Measurements from ENCODE around the gene CDYL2. TPM values are rescaled to one million over a fixed set of nuclear protein-coding genes. Genes with fewer than 3 reads are reported as not detected.

CDYL2 gene
- total RNA-seq, 1 donor from 2014 or later = 3.4 TPM

DNA sequence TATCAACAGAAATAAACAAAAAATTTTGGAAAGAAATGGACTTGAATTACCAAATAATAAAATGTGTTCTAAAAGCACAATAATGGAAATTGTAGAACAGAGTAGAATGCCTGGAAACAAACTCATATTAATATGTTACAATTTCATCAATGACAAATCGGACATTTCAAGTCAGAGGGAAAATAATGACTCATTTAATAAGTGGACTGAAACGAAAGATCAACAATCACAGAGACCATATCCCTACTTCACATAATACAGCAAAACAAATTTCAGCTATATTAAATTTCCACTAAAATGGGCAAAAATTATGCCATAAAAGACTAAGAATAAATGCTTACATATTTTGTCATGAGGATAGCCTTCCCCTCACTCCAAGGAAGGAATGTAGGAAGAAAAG lies 25.7 kb downstream of the CDYL2 start:
- H3K27ac Mint-ChIP-seq = no peak overlapping the region
- no peak overlapping the region for H3K4me3 Mint-ChIP-seq
- no peaks in the 10 kb centered on the region for H3K4me1 Mint-ChIP-seq
- ChIA-PET CTCF (no interaction called here), POLR2A (no interaction called here)
- DNase-seq = no peak
- H3K9me3 Mint-ChIP-seq = peaks cover 16% of the 10 kb centered on the region
- intact Hi-C loops (cut with micrococcal nuclease) = no loop called here
- no peak for ATAC-seq (ENCODE audit: low read depth)
- H3K36me3 Mint-ChIP-seq (ENCODE audit: low read depth) = peaks cover 6% of the 10 kb centered on the region
- no peaks in the 10 kb centered on the region for H3K27me3 Mint-ChIP-seq
- TF ChIP-seq, protein P1, sequence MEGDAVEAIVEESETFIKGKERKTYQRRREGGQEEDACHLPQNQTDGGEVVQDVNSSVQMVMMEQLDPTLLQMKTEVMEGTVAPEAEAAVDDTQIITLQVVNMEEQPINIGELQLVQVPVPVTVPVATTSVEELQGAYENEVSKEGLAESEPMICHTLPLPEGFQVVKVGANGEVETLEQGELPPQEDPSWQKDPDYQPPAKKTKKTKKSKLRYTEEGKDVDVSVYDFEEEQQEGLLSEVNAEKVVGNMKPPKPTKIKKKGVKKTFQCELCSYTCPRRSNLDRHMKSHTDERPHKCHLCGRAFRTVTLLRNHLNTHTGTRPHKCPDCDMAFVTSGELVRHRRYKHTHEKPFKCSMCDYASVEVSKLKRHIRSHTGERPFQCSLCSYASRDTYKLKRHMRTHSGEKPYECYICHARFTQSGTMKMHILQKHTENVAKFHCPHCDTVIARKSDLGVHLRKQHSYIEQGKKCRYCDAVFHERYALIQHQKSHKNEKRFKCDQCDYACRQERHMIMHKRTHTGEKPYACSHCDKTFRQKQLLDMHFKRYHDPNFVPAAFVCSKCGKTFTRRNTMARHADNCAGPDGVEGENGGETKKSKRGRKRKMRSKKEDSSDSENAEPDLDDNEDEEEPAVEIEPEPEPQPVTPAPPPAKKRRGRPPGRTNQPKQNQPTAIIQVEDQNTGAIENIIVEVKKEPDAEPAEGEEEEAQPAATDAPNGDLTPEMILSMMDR (IDR thresholded peaks at IDR 0.05) = no peak

DNA sequence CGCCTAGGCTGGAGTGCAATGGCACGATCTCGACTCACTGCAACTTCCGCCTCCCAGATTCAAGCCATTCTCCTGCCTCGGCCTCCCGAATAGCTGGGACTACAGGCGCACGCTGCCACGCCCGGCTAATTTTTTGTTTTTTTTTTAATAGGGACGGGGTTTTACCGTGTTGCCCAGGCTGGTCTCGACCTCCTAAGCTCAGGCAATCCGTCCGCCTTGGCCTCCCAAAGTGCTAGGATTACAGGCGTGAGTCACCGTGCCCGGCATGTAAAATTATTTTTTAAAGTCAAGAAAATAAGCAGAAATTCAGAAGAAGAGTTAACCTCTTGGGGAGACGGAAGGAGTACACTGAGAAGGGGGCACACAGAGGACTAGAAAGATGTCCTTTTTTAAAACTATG lies 27.5 kb downstream of the CDYL2 start:
- no peak for ATAC-seq (ENCODE audit: low read depth)
- intact Hi-C loops (cut with micrococcal nuclease) = no loop called here
- POLR2A ChIA-PET = no interaction called here

DNA sequence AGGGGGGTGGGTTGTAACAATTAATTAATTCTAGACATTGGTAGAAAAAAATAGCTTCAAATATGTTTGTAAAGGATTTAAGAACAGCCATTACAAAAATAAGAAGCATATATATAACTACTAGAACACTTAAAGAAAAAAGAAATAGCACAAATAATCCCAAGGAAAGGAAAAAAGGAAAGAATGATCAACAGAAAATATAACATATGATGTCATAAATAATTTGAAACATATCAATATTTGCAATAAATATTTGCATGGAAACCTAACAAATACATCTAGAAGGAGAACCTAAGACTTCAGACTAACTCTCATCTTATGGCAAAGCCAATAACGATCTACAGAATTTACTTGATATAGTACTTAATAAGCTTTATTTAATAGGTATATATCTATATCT lies 28.9 kb downstream of the CDYL2 start:
- DNase-seq (no peak), ATAC-seq (ENCODE audit: low read depth) (no peak)
- TF ChIP-seq, protein P1 (IDR thresholded peaks at IDR 0.05) = no peak
- Mint-ChIP-seq H3K9me3 (peaks cover 4% of the 10 kb centered on the region), H3K27ac (no peak overlapping the region), H3K4me1 (no peaks in the 10 kb centered on the region), H3K4me3 (no peak overlapping the region), H3K27me3 (no peaks in the 10 kb centered on the region), H3K36me3 (ENCODE audit: low read depth) (peaks cover 2% of the 10 kb centered on the region)
- CTCF ChIA-PET = no interaction called here
- intact Hi-C loops (cut with micrococcal nuclease) = no loop called here
- POLR2A ChIA-PET = no interaction called here

More for the DNA sequence above, 27.5 kb downstream of the CDYL2 start:
- Mint-ChIP-seq H3K4me1 (no peaks in the 10 kb centered on the region), H3K9me3 (peaks cover 11% of the 10 kb centered on the region), H3K36me3 (ENCODE audit: low read depth) (peaks cover 6% of the 10 kb centered on the region), H3K27ac (no peak overlapping the region), H3K4me3 (no peak overlapping the region), H3K27me3 (no peaks in the 10 kb centered on the region)
- CTCF ChIA-PET = no interaction called here
- DNase-seq = no peak
- TF ChIP-seq, protein P1 (IDR thresholded peaks at IDR 0.05) = no peak

DNA sequence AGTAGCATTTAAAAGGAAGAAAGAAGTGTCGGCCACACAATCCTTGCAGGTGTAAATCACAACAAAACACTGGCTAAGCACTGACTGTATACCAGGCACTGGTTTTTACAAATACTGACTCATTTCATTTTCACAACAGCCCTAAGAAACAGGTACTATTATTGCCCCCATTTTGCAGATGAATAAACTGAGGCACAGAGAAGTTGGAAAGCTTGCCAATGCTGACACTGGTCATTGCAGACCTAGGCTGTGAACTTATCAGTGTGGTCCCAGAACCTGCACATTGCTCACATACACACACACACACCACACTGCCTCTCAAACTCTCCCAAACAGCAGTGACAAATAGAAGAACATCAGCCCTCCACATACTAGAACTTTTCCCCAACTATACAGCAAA lies 37.6 kb downstream of the CDYL2 start:
- POLR2A ChIA-PET = no interaction called here
- TF ChIP-seq, protein P1 (IDR thresholded peaks at IDR 0.05) = no peak
- no peak overlapping the region for H3K4me3 Mint-ChIP-seq
- H3K27ac Mint-ChIP-seq = no peak overlapping the region
- H3K27me3 Mint-ChIP-seq = no peaks in the 10 kb centered on the region
- DNase-seq = no peak
- intact Hi-C loops (cut with micrococcal nuclease) = no loop called here
- no peaks in the 10 kb centered on the region for H3K4me1 Mint-ChIP-seq
- H3K9me3 Mint-ChIP-seq = peaks cover 4% of the 10 kb centered on the region
- peaks cover 2% of the 10 kb centered on the region for H3K36me3 Mint-ChIP-seq (ENCODE audit: low read depth)
- CTCF ChIA-PET = no interaction called here
- ATAC-seq (ENCODE audit: low read depth) = no peak

DNA sequence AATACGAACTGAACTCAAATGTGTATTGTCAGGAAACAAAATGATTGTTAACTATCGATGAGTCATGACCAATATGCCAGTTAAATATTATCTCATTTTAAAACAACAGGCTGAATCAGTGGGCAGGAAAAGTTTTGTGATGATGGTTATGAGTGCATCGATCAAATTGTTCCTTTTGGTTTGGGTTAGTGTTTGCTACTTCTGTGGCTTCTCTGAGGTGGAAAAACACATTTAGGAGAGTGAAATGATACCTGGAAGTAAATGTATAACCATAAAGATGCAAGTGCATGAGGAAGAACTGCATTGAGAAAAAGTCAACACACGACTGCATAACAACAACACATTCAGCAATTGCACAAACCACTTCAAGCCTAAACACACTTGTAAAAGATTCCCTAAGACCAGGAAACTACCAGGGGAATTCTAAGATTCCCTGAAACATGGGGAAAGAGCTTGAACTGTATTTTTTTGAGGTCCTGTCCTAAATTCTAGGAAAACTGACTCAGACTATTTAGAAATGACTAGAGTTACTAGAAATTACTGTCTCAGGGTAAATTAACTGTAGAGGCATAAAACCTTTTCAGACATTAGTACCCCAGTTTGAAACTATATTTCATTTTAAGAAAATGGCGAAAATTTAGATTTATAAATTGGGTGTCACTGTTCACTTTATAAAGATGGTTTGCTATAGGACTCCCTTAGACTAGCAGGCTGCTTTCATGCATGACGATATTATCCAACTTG lies 44.8 kb downstream of the CDYL2 start:
- Mint-ChIP-seq H3K4me1 (no peaks in the 10 kb centered on the region), H3K36me3 (ENCODE audit: low read depth) (no peaks in the 10 kb centered on the region), H3K9me3 (no peaks in the 10 kb centered on the region), H3K27me3 (no peaks in the 10 kb centered on the region), H3K27ac (no peak overlapping the region), H3K4me3 (no peak overlapping the region)
- no peak for DNase-seq
- TF ChIP-seq, protein P1 (IDR thresholded peaks at IDR 0.05) = no peak
- intact Hi-C loops (cut with micrococcal nuclease) = no loop called here
- POLR2A ChIA-PET = no interaction called here
- no peak for ATAC-seq (ENCODE audit: low read depth)
- CTCF ChIA-PET = no interaction called here
